H1 (cell line): Measurements from ENCODE around the gene LPP. TPM values are rescaled to one million over a fixed set of nuclear protein-coding genes. Genes with fewer than 3 reads are reported as not detected.

ENCODE experiments used
- CTBP2 ChIP-seq: IDR thresholded peaks from 2 replicates; pipeline ENCODE4 v1.7.0; 2011; ENCODE audit warnings: borderline replicate concordance, mild to moderate bottlenecking, moderate library complexity, mixed read lengths, low read length; ENCODE audit not compliant: insufficient read depth, insufficient read length
- EP300 ChIP-seq, 2 experiments: IDR thresholded peaks; 1 replicate in 1 of 2; 2 replicates in 1 of 2; pipeline ENCODE4 v1.6.1; 2011 to 2012; ENCODE audit warnings: low read depth in 2 of 2, low read length in 2 of 2, mild to moderate bottlenecking in 2 of 2, borderline replicate concordance in 1 of 2, inconsistent platforms in 1 of 2, moderate library complexity in 1 of 2
- NRF1 ChIP-seq: IDR thresholded peaks from 2 replicates; pipeline ENCODE4 v1.6.1; 2011; ENCODE audit warnings: mild to moderate bottlenecking, low read depth, low read length, improper control_type of control experiment
- SRF ChIP-seq: IDR thresholded peaks from 2 replicates; pipeline ENCODE4 v1.6.1; 2011; ENCODE audit warnings: mild to moderate bottlenecking, low read depth, low read length, moderate library complexity
- polyA plus RNA-seq, 7 experiments: library from polyadenylated mRNA; depleted of rRNA in 3 of 7; stranded (reverse) in 5 of 7; unstranded in 2 of 7; fragments of >200 nt in 5 of 7; fragments of 200-250 nt in 2 of 7; gene quantifications; 1 replicate in 5 of 7; 2 replicates in 1 of 7; 4 replicates in 1 of 7; pipeline versions ENCODE4 v1.2.1 to v1.2.3, GENCODE V29; 2011 to 2013; ENCODE audit warnings: missing spikeins in 2 of 7, mixed read lengths in 2 of 7
- total RNA-seq: library from RNA; stranded (reverse); fragmentation: NEBNext Ultra II Directional; extraction: Animal tissue kit (Norgen Biotek cat#: 25700); gene quantifications from 2 replicates; pipeline ENCODE4 v1.2.1, GENCODE V29; 2021
- TF ChIP-seq, protein P1 (sequence below): IDR thresholded peaks from 2 replicates; pipeline ENCODE4 v1.6.1; 2012; ENCODE audit warnings: low read length, inconsistent platforms

Gene LPP
- total and polyA plus RNA-seq, 2 of the 8 experiments (the other 6 are each of a cell fraction or from before 2014, with no cell fraction given), result 10.0 to 53.3 TPM

DNA sequence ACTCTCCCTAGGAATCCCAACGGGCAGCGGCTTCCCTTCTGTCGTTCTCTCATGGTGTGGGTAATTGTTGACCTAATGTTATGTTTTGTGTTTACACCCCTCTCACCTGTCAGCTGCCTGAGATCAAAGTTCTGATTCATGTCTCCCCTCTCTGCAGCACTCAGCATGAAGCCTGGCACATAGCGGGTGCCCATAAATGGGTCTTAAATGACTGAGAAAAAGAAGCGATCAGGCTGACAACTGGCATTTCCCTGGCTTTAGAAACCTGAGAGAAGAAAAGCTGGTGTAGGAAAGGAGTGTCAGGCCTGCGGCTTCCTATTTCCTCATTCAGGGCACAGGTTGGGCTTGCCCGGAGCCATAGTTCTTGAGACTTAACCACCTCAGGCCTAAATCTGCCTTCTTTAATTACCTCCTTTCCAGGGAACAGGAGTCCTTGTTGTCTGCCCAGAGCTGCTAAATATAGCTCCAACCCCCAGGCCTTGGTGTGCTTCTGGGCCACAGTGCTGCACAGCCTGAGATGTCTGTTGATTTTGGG is 31.8 kb downstream of the LPP start (continued):
- TF ChIP-seq CTBP2 (no peak), NRF1 (no peak), SRF (no peak), EP300 (IDR thresholded peaks at IDR 0.05; ENCODE audit: borderline replicate concordance in 1 of 2, low read depth in 2 of 2, low read length in 2 of 2) (no peak)
- TF ChIP-seq, protein P1, sequence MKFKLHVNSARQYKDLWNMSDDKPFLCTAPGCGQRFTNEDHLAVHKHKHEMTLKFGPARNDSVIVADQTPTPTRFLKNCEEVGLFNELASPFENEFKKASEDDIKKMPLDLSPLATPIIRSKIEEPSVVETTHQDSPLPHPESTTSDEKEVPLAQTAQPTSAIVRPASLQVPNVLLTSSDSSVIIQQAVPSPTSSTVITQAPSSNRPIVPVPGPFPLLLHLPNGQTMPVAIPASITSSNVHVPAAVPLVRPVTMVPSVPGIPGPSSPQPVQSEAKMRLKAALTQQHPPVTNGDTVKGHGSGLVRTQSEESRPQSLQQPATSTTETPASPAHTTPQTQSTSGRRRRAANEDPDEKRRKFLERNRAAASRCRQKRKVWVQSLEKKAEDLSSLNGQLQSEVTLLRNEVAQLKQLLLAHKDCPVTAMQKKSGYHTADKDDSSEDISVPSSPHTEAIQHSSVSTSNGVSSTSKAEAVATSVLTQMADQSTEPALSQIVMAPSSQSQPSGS, result no peak
- TF ChIP-seq, all 59 proteins: peak for 0
